K562 (cell line): Measurements from ENCODE around the gene EXTL1. TPM values are rescaled to one million over a fixed set of nuclear protein-coding genes. Genes with fewer than 3 reads are reported as not detected.

Source experiments
- ATF6 ChIP-seq: sonication (generic); formaldehyde crosslinking; IDR thresholded peaks from 2 replicates; pipeline ENCODE4 v1.4.0; 2020; ENCODE audit warnings: mild to moderate bottlenecking, missing genetic modification reagents
- CEBPB ChIP-seq: fragments of 450-650 bp; IDR thresholded peaks from 2 replicates; pipeline ENCODE4 v1.6.1; 2016; ENCODE audit warnings: missing genetic modification characterization, missing compliant biosample characterization
- CTCF ChIP-seq, 3 experiments: IDR thresholded peaks in 2 of 3; conservative IDR thresholded peaks in 1 of 3; 2 replicates each; pipeline ENCODE4 v1.5.1; 2011 to 2012; ENCODE audit warnings: low read length in 3 of 3, mild to moderate bottlenecking in 3 of 3, control low read depth in 2 of 3, improper control_type of control experiment in 1 of 3, inconsistent platforms in 1 of 3, low read depth in 1 of 3, mixed read lengths in 1 of 3, moderate library complexity in 1 of 3; ENCODE audit not compliant: insufficient read depth in 2 of 3
- PCBP1 ChIP-seq: fragments of 200-400 bp; formaldehyde crosslinking; IDR thresholded peaks from 2 replicates; pipeline ENCODE4 v1.6.1; 2018; ENCODE audit warnings: mild to moderate bottlenecking, low read depth, low read length; ENCODE audit not compliant: poor library complexity, severe bottlenecking
- RBFOX2 ChIP-seq: fragments of 200-400 bp; formaldehyde crosslinking; IDR thresholded peaks from 2 replicates; pipeline ENCODE4 v1.6.1; 2017; ENCODE audit warnings: low read depth, mild to moderate bottlenecking, low read length, moderate library complexity
- SP1 ChIP-seq: sonication (generic); formaldehyde crosslinking; IDR thresholded peaks from 2 replicates; pipeline ENCODE4 v1.8.1; 2022; ENCODE audit warnings: mild to moderate bottlenecking, missing genetic modification reagents
- TGIF2 ChIP-seq: sonication (generic); formaldehyde crosslinking; IDR thresholded peaks from 2 replicates; pipeline ENCODE4 v1.8.1; 2022; ENCODE audit warnings: mild to moderate bottlenecking, missing genetic modification reagents, moderate library complexity
- THRA ChIP-seq: fragments of 450-650 bp; IDR thresholded peaks from 2 replicates; pipeline ENCODE4 v1.6.1; 2017; ENCODE audit warnings: mild to moderate bottlenecking, moderate library complexity
- WHSC1 ChIP-seq: IDR thresholded peaks from one replicate; pipeline ENCODE4 v1.6.1; 2012; ENCODE audit warnings: low read length, control low read depth, inconsistent platforms
- ZNF23 ChIP-seq: fragments of 250-450 bp; sonication (Bioruptor Pico); IDR thresholded peaks from 2 replicates; pipeline ENCODE4 v1.4.0; 2020; ENCODE audit warnings: mild to moderate bottlenecking
- ZNF551 ChIP-seq: fragments of 250-450 bp; sonication (Bioruptor Pico); IDR thresholded peaks from 2 replicates; pipeline ENCODE4 v1.5.0; 2021; ENCODE audit warnings: mild to moderate bottlenecking, moderate library complexity
- ZNF589 ChIP-seq: fragments of 200-800 bp; sonication (Bioruptor generic); IDR thresholded peaks from 2 replicates; pipeline ENCODE4 v1.6.1; 2016; ENCODE audit warnings: low read depth, missing genetic modification characterization, missing compliant biosample characterization
- ZNF639 ChIP-seq, 2 experiments: fragments of 200-800 bp in 1 of 2; sonication (Bioruptor generic) in 1 of 2; sonication (generic) in 1 of 2; formaldehyde crosslinking in 1 of 2; IDR thresholded peaks in 1 of 2; conservative IDR thresholded peaks in 1 of 2; 2 replicates each; pipeline versions ENCODE4 v1.5.0 to v1.6.1; 2016 to 2020; ENCODE audit warnings: missing compliant biosample characterization in 1 of 2, missing genetic modification characterization in 1 of 2, missing genetic modification reagents in 1 of 2
- polyA plus RNA-seq, 8 experiments: library from polyadenylated mRNA; depleted of rRNA in 4 of 8; stranded (reverse) in 5 of 8; unstranded in 3 of 8; fragments of >200 nt; fragmentation: Nextera tagmentation in 2 of 8; fragmentation: Illumina TruSeq in 1 of 8; extraction: Ambion mirVana in 2 of 8; extraction: Trizol in 1 of 8; gene quantifications; 2 replicates each; pipeline versions ENCODE4 v1.2.1 to v1.2.3, GENCODE V29; 2011 to 2014; ENCODE audit warnings: inconsistent platforms in 1 of 8, missing spikeins in 1 of 8
- total RNA-seq, 7 experiments: library from RNA; depleted of rRNA in 6 of 7; stranded (reverse); fragments of >200 nt in 6 of 7; fragmentation: Illumina TruSeq in 2 of 7; extraction: Trizol in 2 of 7; gene quantifications; 2 replicates each; pipeline versions ENCODE4 v1.2.1 to v1.2.3, GENCODE V29; 2011 to 2021; ENCODE audit warnings: low replicate concordance in 1 of 7
- TF ChIP-seq, protein P1 (sequence below), 2 experiments: fragments of 450-650 bp; IDR thresholded peaks; 2 replicates each; pipeline ENCODE4 v1.6.1; 2018; ENCODE audit warnings: mild to moderate bottlenecking in 2 of 2, low read depth in 1 of 2; ENCODE audit not compliant: partially characterized antibody in 2 of 2

Gene EXTL1
- total and polyA plus RNA-seq, 9 of the 15 experiments (the other 6 are each of a cell fraction or from before 2014, with no cell fraction given), result 0.04 to 0.23 (median 0.08) TPM; not detected in 3

DNA sequence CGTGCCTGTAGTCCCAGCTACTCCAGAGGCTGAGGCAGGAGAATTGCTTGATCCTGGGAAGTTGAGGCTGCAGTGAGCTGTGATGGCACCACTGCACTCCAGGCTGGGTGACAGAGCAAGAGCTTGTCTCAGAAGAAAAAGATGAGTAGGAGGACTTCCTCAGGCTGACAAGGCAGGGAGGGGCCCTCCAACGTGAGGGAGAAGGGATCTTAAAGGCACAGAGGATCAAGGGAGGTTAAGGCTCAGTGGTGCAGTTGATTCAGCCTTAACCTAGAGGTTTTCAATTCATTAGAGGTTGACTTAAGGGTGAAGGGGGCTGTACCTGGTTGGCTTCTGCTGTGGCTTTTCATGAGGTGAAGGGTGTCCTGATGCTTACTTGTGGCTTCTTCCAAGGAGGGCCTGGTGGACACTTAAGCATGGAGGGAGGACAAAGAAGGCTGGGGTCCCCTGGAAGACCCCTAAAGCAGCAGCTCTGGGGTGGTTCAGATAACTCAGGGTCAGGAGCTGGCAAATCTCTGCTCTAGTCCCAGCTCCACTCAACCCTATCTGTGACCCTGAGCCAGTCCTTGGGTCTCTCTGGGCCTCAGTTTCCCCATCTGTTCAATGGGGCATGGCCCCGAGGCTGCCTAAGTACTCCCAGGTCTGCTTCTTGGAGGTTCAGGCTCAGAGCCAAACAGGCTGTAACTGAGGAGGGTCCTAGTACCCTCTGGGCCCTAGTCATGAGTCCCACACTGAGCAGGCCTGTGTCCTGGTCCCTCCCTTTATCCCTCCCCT lies 6.3 kb downstream of the EXTL1 start (continued):
- TF ChIP-seq, protein P1, sequence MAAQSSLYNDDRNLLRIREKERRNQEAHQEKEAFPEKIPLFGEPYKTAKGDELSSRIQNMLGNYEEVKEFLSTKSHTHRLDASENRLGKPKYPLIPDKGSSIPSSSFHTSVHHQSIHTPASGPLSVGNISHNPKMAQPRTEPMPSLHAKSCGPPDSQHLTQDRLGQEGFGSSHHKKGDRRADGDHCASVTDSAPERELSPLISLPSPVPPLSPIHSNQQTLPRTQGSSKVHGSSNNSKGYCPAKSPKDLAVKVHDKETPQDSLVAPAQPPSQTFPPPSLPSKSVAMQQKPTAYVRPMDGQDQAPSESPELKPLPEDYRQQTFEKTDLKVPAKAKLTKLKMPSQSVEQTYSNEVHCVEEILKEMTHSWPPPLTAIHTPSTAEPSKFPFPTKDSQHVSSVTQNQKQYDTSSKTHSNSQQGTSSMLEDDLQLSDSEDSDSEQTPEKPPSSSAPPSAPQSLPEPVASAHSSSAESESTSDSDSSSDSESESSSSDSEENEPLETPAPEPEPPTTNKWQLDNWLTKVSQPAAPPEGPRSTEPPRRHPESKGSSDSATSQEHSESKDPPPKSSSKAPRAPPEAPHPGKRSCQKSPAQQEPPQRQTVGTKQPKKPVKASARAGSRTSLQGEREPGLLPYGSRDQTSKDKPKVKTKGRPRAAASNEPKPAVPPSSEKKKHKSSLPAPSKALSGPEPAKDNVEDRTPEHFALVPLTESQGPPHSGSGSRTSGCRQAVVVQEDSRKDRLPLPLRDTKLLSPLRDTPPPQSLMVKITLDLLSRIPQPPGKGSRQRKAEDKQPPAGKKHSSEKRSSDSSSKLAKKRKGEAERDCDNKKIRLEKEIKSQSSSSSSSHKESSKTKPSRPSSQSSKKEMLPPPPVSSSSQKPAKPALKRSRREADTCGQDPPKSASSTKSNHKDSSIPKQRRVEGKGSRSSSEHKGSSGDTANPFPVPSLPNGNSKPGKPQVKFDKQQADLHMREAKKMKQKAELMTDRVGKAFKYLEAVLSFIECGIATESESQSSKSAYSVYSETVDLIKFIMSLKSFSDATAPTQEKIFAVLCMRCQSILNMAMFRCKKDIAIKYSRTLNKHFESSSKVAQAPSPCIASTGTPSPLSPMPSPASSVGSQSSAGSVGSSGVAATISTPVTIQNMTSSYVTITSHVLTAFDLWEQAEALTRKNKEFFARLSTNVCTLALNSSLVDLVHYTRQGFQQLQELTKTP (IDR thresholded peaks at IDR 0.05; ENCODE audit: low read depth in 1 of 2, partially characterized antibody in 2 of 2), result no peak
- TF ChIP-seq CEBPB (tag) (no peak), CTCF (IDR thresholded peaks at IDR 0.05 in 2 of 3, conservative IDR thresholded peaks at IDR 0.05 in 1 of 3; ENCODE audit: insufficient read depth in 2 of 3, low read depth in 1 of 3, low read length in 3 of 3) (no peak), ZNF589 (CRISPR knock-in tag) (no peak), PCBP1 (no peak), THRA (no peak), ZNF639 (CRISPR knock-in tag; conservative IDR thresholded peaks at IDR 0.05 in 1 of 2, IDR thresholded peaks at IDR 0.05 in 1 of 2) (no peak), ATF6 (CRISPR knock-in tag) (no peak), WHSC1 (no peak), SP1 (no peak), ZNF23 (CRISPR knock-in tag) (no peak), RBFOX2 (no peak), TGIF2 (CRISPR knock-in tag) (no peak), ZNF551 (CRISPR knock-in tag) (no peak)
